DOHH2 (cell line): ENCODE data around the gene ZNF580.

Source experiments
- H3F3A ChIP-seq: fragments of 200-600 bp; sonication (generic), shearing (Covaris generic); 2 replicates; pipeline ENCODE4 v1.6.0; 2016; ENCODE audit warnings: antibody characterized with exemption, mild to moderate bottlenecking; ENCODE audit not compliant: control insufficient read depth, insufficient read depth
- H3K27ac ChIP-seq: fragments of 200-600 bp; sonication (generic); 2 replicates; pipeline ENCODE4 v1.5.1; 2014; ENCODE audit warnings: low read depth, mild to moderate bottlenecking, low read length, moderate library complexity
- H3K27me3 ChIP-seq: fragments of 200-600 bp; sonication (generic); 2 replicates; pipeline ENCODE4 v1.6.1; 2014; ENCODE audit warnings: mild to moderate bottlenecking, low read length, mixed read lengths; ENCODE audit not compliant: control insufficient read depth
- H3K36me3 ChIP-seq: fragments of 200-600 bp; sonication (generic); 2 replicates; pipeline ENCODE4 v1.6.1; 2014; ENCODE audit warnings: mild to moderate bottlenecking, low read length, moderate library complexity, mixed read lengths; ENCODE audit not compliant: control insufficient read depth
- H3K4me1 ChIP-seq: fragments of 200-600 bp; sonication (generic); 2 replicates; pipeline ENCODE4 v1.6.1; 2014; ENCODE audit warnings: mild to moderate bottlenecking, low read length, mixed read lengths; ENCODE audit not compliant: control insufficient read depth
- H3K4me2 ChIP-seq: fragments of 200-600 bp; sonication (generic); 2 replicates; pipeline ENCODE4 v1.6.0; 2014; ENCODE audit warnings: mild to moderate bottlenecking, low read length, moderate library complexity
- H3K4me3 ChIP-seq: fragments of 200-600 bp; sonication (generic); 2 replicates; pipeline ENCODE4 v1.5.1; 2014; ENCODE audit warnings: mild to moderate bottlenecking, low read length, mixed read lengths
- H3K79me2 ChIP-seq: fragments of 200-600 bp; sonication (generic); 2 replicates; pipeline ENCODE4 v1.6.1; 2014; ENCODE audit warnings: mild to moderate bottlenecking, low read length, mixed read lengths; ENCODE audit not compliant: control insufficient read depth
- H3K9me2 ChIP-seq: fragments of 200-600 bp; sonication (generic); replicated peaks from 2 replicates; pipeline ENCODE4 v1.6.1; 2014; ENCODE audit warnings: mild to moderate bottlenecking, low read length, mixed read lengths; ENCODE audit not compliant: control insufficient read depth
- H3K9me3 ChIP-seq: fragments of 200-600 bp; sonication (generic); 2 replicates; pipeline ENCODE4 v1.6.1; 2014; ENCODE audit warnings: antibody characterized with exemption, low read length, mixed read lengths; ENCODE audit not compliant: control insufficient read depth, insufficient read depth
- H4K20me1 ChIP-seq: fragments of 200-600 bp; sonication (generic); 2 replicates; pipeline ENCODE4 v1.6.0; 2014; ENCODE audit warnings: low read depth, mild to moderate bottlenecking, antibody characterized with exemption, low read length, moderate library complexity; ENCODE audit not compliant: control insufficient read depth, insufficient read depth
- CTCF ChIP-seq: fragments of 200-600 bp; sonication (generic); IDR thresholded peaks from one replicate; pipeline ENCODE4 v1.5.1; 2014; ENCODE audit warnings: antibody characterized with exemption, mild to moderate bottlenecking, low read depth, low read length; ENCODE audit not compliant: poor library complexity, severe bottlenecking
- EZH2phosphoT487 ChIP-seq: fragments of 200-600 bp; sonication (generic); IDR thresholded peaks from 2 replicates; pipeline ENCODE4 v1.6.1; 2017; ENCODE audit warnings: borderline replicate concordance, mild to moderate bottlenecking, antibody characterized with exemption, low read length, moderate library complexity, mixed read lengths

Gene ZNF580

GRCh38 chr19:55676383-55676782 lies 35.6 kb downstream of the ZNF580 start:
- Histone ChIP-seq H3K27me3 (no peaks in the 10 kb centered on the region), H3K9me2 (no peaks in the 10 kb centered on the region), H3K79me2 (peaks cover 93% of the 10 kb centered on the region), H3K4me3 (peak overlapping the region; percentile 90), H3F3A (peaks cover 42% of the 10 kb centered on the region), H3K4me1 (peaks cover 58% of the 10 kb centered on the region), H3K4me2 (peak overlapping the region; percentile 92), H3K9me3 (no peaks in the 10 kb centered on the region), H4K20me1 (peaks cover 15% of the 10 kb centered on the region; the same call in 1 of the 2 replicates), H3K27ac (peak overlapping the region; percentile 90), H3K36me3 (peaks cover 85% of the 10 kb centered on the region)
- TF ChIP-seq CTCF, result peak; percentile 41
- no peak for TF ChIP-seq EZH2phosphoT487

GRCh38 chr19:55676889-55677505 lies 36.2 kb downstream of the ZNF580 start:
- peaks cover 85% of the 10 kb centered on the region for H3K36me3 ChIP-seq
- TF ChIP-seq CTCF (no peak), EZH2phosphoT487 (no peak)
- peaks cover 11% of the 10 kb centered on the region; the same call in 1 of the 2 replicates for H4K20me1 ChIP-seq
- no peaks in the 10 kb centered on the region for H3K27me3 ChIP-seq
- H3K79me2 ChIP-seq, result peaks cover 93% of the 10 kb centered on the region
- peak overlapping the region; percentile 92 for H3K4me2 ChIP-seq
- peaks cover 53% of the 10 kb centered on the region for H3K4me1 ChIP-seq
- no peaks in the 10 kb centered on the region for H3K9me3 ChIP-seq
- peak overlapping the region; percentile 90 for H3K27ac ChIP-seq
- H3K4me3 ChIP-seq, result peak overlapping the region; percentile 90
- H3F3A ChIP-seq, result peaks cover 37% of the 10 kb centered on the region
- no peaks in the 10 kb centered on the region for H3K9me2 ChIP-seq

- H3K27me3 ChIP-seq, result no peaks in the 10 kb centered on the region
- H4K20me1 ChIP-seq, result peaks cover 8% of the 10 kb centered on the region; the same call in 1 of the 2 replicates
- peaks cover 31% of the 10 kb centered on the region for H3F3A ChIP-seq
- H3K9me3 ChIP-seq, result no peaks in the 10 kb centered on the region
- H3K4me3 ChIP-seq, result peak overlapping the region; percentile 90
- peaks cover 48% of the 10 kb centered on the region for H3K4me1 ChIP-seq
- peaks cover 91% of the 10 kb centered on the region for H3K79me2 ChIP-seq
- H3K27ac ChIP-seq, result peak overlapping the region; percentile 90
- H3K4me2 ChIP-seq, result peak overlapping the region; percentile 92
- no peaks in the 10 kb centered on the region for H3K9me2 ChIP-seq
- TF ChIP-seq EZH2phosphoT487 (no peak), CTCF (no peak)
- H3K36me3 ChIP-seq, result peaks cover 84% of the 10 kb centered on the region
Measured at GRCh38 chr19:55677572-55678028, 36.8 kb downstream of the ZNF580 start.
